Measurements from ENCODE around the gene TBC1D10A.

- TF ChIP-seq POLR2AphosphoS5 (IDR thresholded peaks at IDR 0.05; ENCODE audit: low read depth, low read length), result no peak
- TF ChIP-seq REST (IDR thresholded peaks at IDR 0.05; ENCODE audit: insufficient read depth in 1 of 2, low read depth in 2 of 2, low read length in 2 of 2), result no peak
- TF ChIP-seq TAF1 (IDR thresholded peaks at IDR 0.05; ENCODE audit: borderline replicate concordance, insufficient read depth, low read length), result no peak
- no peak for TF ChIP-seq SIN3A (IDR thresholded peaks at IDR 0.05; ENCODE audit: borderline replicate concordance, insufficient read depth, low read length)
These were observed 49.0 kb downstream of the TBC1D10A start for GRCh38 chr22:30277547-30278344.
